ENCODE data around the gene ANXA1.

DNA sequence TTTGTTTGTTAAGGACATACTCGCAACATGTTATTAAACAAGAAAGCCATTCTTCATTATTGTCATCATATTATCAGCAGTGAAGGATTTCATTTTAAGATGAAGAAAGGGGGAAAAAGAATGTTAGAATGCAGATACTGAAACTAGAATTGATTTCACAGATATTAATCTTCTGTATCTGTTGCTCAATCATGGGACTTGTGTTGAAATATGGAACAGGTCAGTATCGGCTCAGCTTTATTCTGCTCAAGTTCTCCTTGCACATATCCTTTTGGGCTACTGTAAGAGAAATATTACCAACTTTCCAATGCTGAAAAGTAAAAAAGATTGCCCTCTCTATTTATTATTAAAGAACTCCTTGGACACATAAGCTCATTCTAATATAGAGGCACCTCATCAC, 13.8 kb upstream of the ANXA1 start:
- TF ChIP-seq GABPA (IDR thresholded peaks at IDR 0.05; ENCODE audit: low read depth): no peak
- TF ChIP-seq KDM1A (IDR thresholded peaks at IDR 0.05; ENCODE audit: borderline replicate concordance): no peak
- TF ChIP-seq CBX3 (IDR thresholded peaks at IDR 0.05; ENCODE audit: borderline replicate concordance, low read depth): no peak
- TF ChIP-seq, protein P1, sequence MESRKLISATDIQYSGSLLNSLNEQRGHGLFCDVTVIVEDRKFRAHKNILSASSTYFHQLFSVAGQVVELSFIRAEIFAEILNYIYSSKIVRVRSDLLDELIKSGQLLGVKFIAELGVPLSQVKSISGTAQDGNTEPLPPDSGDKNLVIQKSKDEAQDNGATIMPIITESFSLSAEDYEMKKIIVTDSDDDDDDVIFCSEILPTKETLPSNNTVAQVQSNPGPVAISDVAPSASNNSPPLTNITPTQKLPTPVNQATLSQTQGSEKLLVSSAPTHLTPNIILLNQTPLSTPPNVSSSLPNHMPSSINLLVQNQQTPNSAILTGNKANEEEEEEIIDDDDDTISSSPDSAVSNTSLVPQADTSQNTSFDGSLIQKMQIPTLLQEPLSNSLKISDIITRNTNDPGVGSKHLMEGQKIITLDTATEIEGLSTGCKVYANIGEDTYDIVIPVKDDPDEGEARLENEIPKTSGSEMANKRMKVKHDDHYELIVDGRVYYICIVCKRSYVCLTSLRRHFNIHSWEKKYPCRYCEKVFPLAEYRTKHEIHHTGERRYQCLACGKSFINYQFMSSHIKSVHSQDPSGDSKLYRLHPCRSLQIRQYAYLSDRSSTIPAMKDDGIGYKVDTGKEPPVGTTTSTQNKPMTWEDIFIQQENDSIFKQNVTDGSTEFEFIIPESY (IDR thresholded peaks at IDR 0.05): no peak

Measured in GM12878 (cell line).